HS-27A (cell line): ENCODE results near the gene PFN3.

Experiments used
- DNase-seq: peaks from one replicate; pipeline ENCODE4 v3.0.0-alpha.2; 2012; ENCODE audit warnings: low read depth, missing footprints

PFN3 gene

GRCh38 chr5:177437623-177438022 is 37.2 kb upstream of the PFN3 start:
- DNase-seq = no peak

GRCh38 chr5:177435847-177436536 is 35.5 kb upstream of the PFN3 start:
- no peak for DNase-seq

- no peak for DNase-seq
These were observed 34.7 kb upstream of the PFN3 start for GRCh38 chr5:177434942-177435738.

- no peak for DNase-seq
These were observed 34.0 kb upstream of the PFN3 start for GRCh38 chr5:177434437-177434836.

- no peak for DNase-seq
These were observed 33.3 kb upstream of the PFN3 start for GRCh38 chr5:177433658-177434217.

GRCh38 chr5:177432839-177433657 is 32.6 kb upstream of the PFN3 start:
- no peak for DNase-seq

GRCh38 chr5:177432143-177432838 is 31.8 kb upstream of the PFN3 start:
- DNase-seq = no peak

GRCh38 chr5:177431317-177432142 is 31.1 kb upstream of the PFN3 start:
- no peak for DNase-seq

GRCh38 chr5:177430972-177431316 is 30.5 kb upstream of the PFN3 start:
- no peak for DNase-seq

- no peak for DNase-seq
These were observed 29.9 kb upstream of the PFN3 start for GRCh38 chr5:177430140-177430951.

GRCh38 chr5:177429248-177430040 is 29.0 kb upstream of the PFN3 start:
- DNase-seq = no peak

- DNase-seq = no peak
These were observed 28.2 kb upstream of the PFN3 start for GRCh38 chr5:177428574-177429217.

- no peak for DNase-seq
These were observed 27.6 kb upstream of the PFN3 start for GRCh38 chr5:177427919-177428573.

GRCh38 chr5:177427211-177427822 is 26.9 kb upstream of the PFN3 start:
- no peak for DNase-seq

- no peak for DNase-seq
These were observed 26.2 kb upstream of the PFN3 start, which contains the start of gene GRK6 for GRCh38 chr5:177426566-177427210. TSS of gene GRK6 (plus strand) at chr5:177426676. CDS start at chr5:177426846, 170 bp downstream.

GRCh38 chr5:177425801-177426565 is 25.5 kb upstream of the PFN3 start:
- DNase-seq = peak; percentile 96
